ENCODE results near the gene DNAJC1.

GRCh38 chr10:21961847-21962246, 41.7 kb downstream of the DNAJC1 start:
- TF ChIP-seq, protein P1, sequence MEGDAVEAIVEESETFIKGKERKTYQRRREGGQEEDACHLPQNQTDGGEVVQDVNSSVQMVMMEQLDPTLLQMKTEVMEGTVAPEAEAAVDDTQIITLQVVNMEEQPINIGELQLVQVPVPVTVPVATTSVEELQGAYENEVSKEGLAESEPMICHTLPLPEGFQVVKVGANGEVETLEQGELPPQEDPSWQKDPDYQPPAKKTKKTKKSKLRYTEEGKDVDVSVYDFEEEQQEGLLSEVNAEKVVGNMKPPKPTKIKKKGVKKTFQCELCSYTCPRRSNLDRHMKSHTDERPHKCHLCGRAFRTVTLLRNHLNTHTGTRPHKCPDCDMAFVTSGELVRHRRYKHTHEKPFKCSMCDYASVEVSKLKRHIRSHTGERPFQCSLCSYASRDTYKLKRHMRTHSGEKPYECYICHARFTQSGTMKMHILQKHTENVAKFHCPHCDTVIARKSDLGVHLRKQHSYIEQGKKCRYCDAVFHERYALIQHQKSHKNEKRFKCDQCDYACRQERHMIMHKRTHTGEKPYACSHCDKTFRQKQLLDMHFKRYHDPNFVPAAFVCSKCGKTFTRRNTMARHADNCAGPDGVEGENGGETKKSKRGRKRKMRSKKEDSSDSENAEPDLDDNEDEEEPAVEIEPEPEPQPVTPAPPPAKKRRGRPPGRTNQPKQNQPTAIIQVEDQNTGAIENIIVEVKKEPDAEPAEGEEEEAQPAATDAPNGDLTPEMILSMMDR (IDR thresholded peaks at IDR 0.05): no peak
- TF ChIP-seq EP300 (IDR thresholded peaks at IDR 0.05) (no peak), POLR2AphosphoS5 (IDR thresholded peaks at IDR 0.05) (no peak)

All from sigmoid colon (tissue), 4 donors.